K562 (cell line): ENCODE measurements around the gene SETDB1. TPM values are rescaled to one million over a fixed set of nuclear protein-coding genes. Genes with fewer than 3 reads are reported as not detected.

Experiments used
- ATAC-seq: fragments of 200-7000 bp; cut with Tn5 transposase; 3 replicates; pipeline ENCODE4 v1.9.1; 2020; ENCODE audit warnings: moderate library complexity
- BruUV-seq: library from RNA; stranded (reverse); fragments of 400-500 nt; replicated peaks from 2 replicates; lab custom pipeline; 2021; lab: Mats Ljungman, UMichigan
- CTCF ChIA-PET: fragments of 300-600 bp; formaldehyde crosslinking; extraction: SDS; loops from one replicate; lab custom pipeline; 2021; ENCODE audit warnings: low intra/inter-chr PET ratio; lab: Yijun Ruan, JAX
- POLR2A ChIA-PET: fragments of 300-600, 350-650 bp; sonication (Branson Sonifier 250); formaldehyde crosslinking; extraction: SDS; loops from one replicate; lab custom pipeline; 2021; ENCODE audit warnings: antibody characterized with exemption, inconsistent platforms; lab: Yijun Ruan, JAX
- DNase-seq, 4 experiments: peaks; one replicate each; pipeline versions ENCODE4 v3.0.0 to v3.0.0-alpha.2; 2011 to 2018; ENCODE audit warnings: low spot score in 3 of 4, mixed read lengths in 3 of 4; ENCODE audit errors: extremely low read depth in 1 of 4
- FAIRE-seq: peaks from 2 replicates; lab custom pipeline; 2011; peaks lifted over from hg19 to GRCh38; lab: Jason Lieb, UNC
- H2AFZ ChIP-seq: 2 replicates; pipeline ENCODE4 v1.6.0; 2011; ENCODE audit warnings: low read depth, low read length, control low read depth, inconsistent platforms
- H3K27ac ChIP-seq: fragments of 200-600 bp; 3 replicates; pipeline ENCODE4 v1.8.0; 2011; ENCODE audit warnings: low read depth, mild to moderate bottlenecking, control low read depth, inconsistent platforms, low read length, moderate library complexity, mixed read lengths; ENCODE audit errors: extremely low read depth
- H3K27me3 ChIP-seq, 2 experiments: fragments of 300-600 bp in 1 of 2; 2 replicates in 1 of 2; 3 replicates in 1 of 2; pipeline versions ENCODE4 v1.6.0 to v1.8.0; 2011; ENCODE audit warnings: inconsistent platforms in 2 of 2, low read length in 2 of 2, mild to moderate bottlenecking in 1 of 2, mixed read lengths in 1 of 2, moderate library complexity in 1 of 2; ENCODE audit not compliant: control insufficient read depth in 2 of 2, insufficient read depth in 2 of 2
- H3K36me3 ChIP-seq: fragments of 300-600 bp; 3 replicates; pipeline ENCODE4 v1.8.0; 2011; ENCODE audit warnings: mild to moderate bottlenecking, low read length, inconsistent platforms; ENCODE audit not compliant: control insufficient read depth, insufficient read depth
- H3K4me1 ChIP-seq, 2 experiments: fragments of 200-600 bp in 1 of 2; replicated peaks in 1 of 2; 2 replicates in 1 of 2; 3 replicates in 1 of 2; pipeline versions ENCODE4 v1.5.1 to v1.8.0; 2011; ENCODE audit warnings: inconsistent platforms in 2 of 2, low read length in 2 of 2, mild to moderate bottlenecking in 1 of 2, mixed read lengths in 1 of 2, moderate library complexity in 1 of 2; ENCODE audit not compliant: control insufficient read depth in 2 of 2, insufficient read depth in 2 of 2
- H3K4me2 ChIP-seq: 2 replicates; pipeline ENCODE4 v1.6.1; 2011; ENCODE audit warnings: low read length, control low read depth, inconsistent platforms, mixed read lengths; ENCODE audit not compliant: insufficient read depth
- H3K4me3 ChIP-seq: fragments of 200-600 bp; sonication (generic), shearing (Covaris generic); 2 replicates; pipeline ENCODE4 v1.5.1; 2016; ENCODE audit warnings: control low read depth, inconsistent platforms
- H3K79me2 ChIP-seq: fragments of 200-600 bp; 3 replicates; pipeline ENCODE4 v1.8.0; 2011; ENCODE audit warnings: low read length, inconsistent platforms; ENCODE audit not compliant: control insufficient read depth, insufficient read depth
- H3K9ac ChIP-seq, 2 experiments: 2 replicates each; pipeline versions ENCODE4 v1.6.0 to v1.6.1; 2011; ENCODE audit warnings: low read depth in 2 of 2, low read length in 2 of 2, control low read depth in 1 of 2, inconsistent platforms in 1 of 2, mild to moderate bottlenecking in 1 of 2, mixed read lengths in 1 of 2; ENCODE audit not compliant: insufficient read depth in 1 of 2
- H3K9me1 ChIP-seq: one replicate; pipeline ENCODE4 v1.6.0; 2011; ENCODE audit warnings: inconsistent platforms, mild to moderate bottlenecking, low read length, moderate library complexity; ENCODE audit not compliant: control insufficient read depth, insufficient read depth
- H3K9me3 ChIP-seq: replicated peaks from 2 replicates; pipeline ENCODE4 v1.5.1; 2011; ENCODE audit warnings: low read depth, low read length, inconsistent platforms; ENCODE audit not compliant: control insufficient read depth, insufficient read depth
- H4K20me1 ChIP-seq: replicated peaks from 2 replicates; pipeline ENCODE4 v1.6.1; 2011; ENCODE audit warnings: low read length, inconsistent platforms, mixed read lengths; ENCODE audit not compliant: control insufficient read depth, insufficient read depth
- POLR2A ChIP-seq: fragments of 450-650 bp; conservative IDR thresholded peaks from 2 replicates; pipeline ENCODE4 v1.6.1; 2016
- POLR2AphosphoS5 ChIP-seq: IDR thresholded peaks from 2 replicates; pipeline ENCODE4 v1.6.1; 2011; ENCODE audit warnings: mild to moderate bottlenecking, low read depth, low read length, moderate library complexity; ENCODE audit not compliant: control insufficient read depth, insufficient read depth
- POLR2B ChIP-seq: fragments of 450-650 bp; IDR thresholded peaks from 2 replicates; pipeline ENCODE4 v1.6.1; 2018; ENCODE audit warnings: low read depth; ENCODE audit not compliant: partially characterized antibody
- WGBS: fragments of 100-300 bp; shearing (Covaris generic); methylation state at CpG from one replicate; pipeline ENCODE4 v1.1.6; 2016; ENCODE audit warnings: low coverage, mixed read lengths; ENCODE audit not compliant: insufficient coverage; ENCODE audit errors: missing lambda C conversion rate; 5-methylcytosine and 5-hydroxymethylcytosine counted together
- in situ Hi-C: fragments of 300-500 bp; cut with MboI; formaldehyde crosslinking; loops from 4 replicates; pipeline ENCODE4 v1.15.0; 2018; ENCODE audit warnings: inconsistent platforms, mixed read lengths
- intact Hi-C: fragments of 100-400 bp; cut with micrococcal nuclease; formaldehyde crosslinking; loops from 2 replicates; pipeline ENCODE4 v1.14.2; 2022
- polyA plus RNA-seq, 8 experiments: library from polyadenylated mRNA; depleted of rRNA in 4 of 8; stranded (reverse) in 5 of 8; unstranded in 3 of 8; fragments of >200 nt; fragmentation: Nextera tagmentation in 2 of 8; fragmentation: Illumina TruSeq in 1 of 8; extraction: Ambion mirVana in 2 of 8; extraction: Trizol in 1 of 8; gene quantifications; 2 replicates each; pipeline versions ENCODE4 v1.2.1 to v1.2.3, GENCODE V29; 2011 to 2014; ENCODE audit warnings: inconsistent platforms in 1 of 8, missing spikeins in 1 of 8
- total RNA-seq, 7 experiments: library from RNA; depleted of rRNA in 6 of 7; stranded (reverse); fragments of >200 nt in 6 of 7; fragmentation: Illumina TruSeq in 2 of 7; extraction: Trizol in 2 of 7; gene quantifications; 2 replicates each; pipeline versions ENCODE4 v1.2.1 to v1.2.3, GENCODE V29; 2011 to 2021; ENCODE audit warnings: low replicate concordance in 1 of 7
- TF ChIP-seq, protein P1 (sequence below), 2 experiments: fragments of 450-650 bp in 1 of 2; sonication (generic) in 1 of 2; formaldehyde crosslinking; conservative IDR thresholded peaks; 2 replicates each; pipeline versions ENCODE4 v1.4.0 to v1.8.1; 2020 to 2022; ENCODE audit warnings: mild to moderate bottlenecking in 1 of 2, missing genetic modification reagents in 1 of 2

Gene SETDB1
- total and polyA plus RNA-seq, 9 of the 15 experiments (the other 6 are each of a cell fraction or from before 2014, with no cell fraction given): 21.5 to 64.4 (median 42.0) TPM

DNA sequence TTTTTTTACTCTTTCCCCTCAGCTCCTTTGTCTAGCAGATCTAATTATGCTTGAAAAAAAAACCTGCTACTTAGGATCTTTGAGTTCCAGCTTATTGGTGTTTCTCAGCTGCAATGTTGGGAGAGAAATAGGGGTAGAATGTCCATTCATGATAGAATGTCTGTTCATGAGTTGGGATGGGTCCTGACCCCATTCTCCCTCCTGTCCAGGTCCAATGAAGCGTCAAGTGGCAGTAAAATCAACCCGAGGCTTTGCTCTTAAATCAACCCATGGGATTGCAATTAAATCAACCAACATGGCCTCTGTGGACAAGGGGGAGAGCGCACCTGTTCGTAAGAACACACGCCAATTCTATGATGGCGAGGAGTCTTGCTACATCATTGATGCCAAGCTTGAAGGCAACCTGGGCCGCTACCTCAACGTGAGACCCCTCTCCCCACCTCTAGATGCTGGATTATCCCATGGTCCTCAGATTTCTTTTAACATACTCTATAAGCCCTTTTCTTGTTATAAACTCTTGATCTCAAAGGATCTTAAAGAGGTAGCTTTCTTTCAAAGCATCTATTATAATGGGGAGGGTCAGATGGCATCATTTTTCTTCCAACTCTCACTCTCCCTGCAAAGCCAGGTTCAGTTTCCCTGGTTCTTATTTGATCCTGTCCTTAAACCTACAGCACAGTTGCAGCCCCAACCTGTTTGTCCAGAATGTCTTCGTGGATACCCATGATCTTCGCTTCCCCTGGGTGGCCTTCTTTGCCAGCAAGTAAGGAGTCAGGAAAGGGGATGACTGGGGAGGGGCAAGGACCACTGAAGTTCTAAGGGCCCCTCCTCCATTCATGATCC, 37.4 kb downstream of the SETDB1 start:
- H3K27me3 ChIP-seq: no peaks in the 10 kb centered on the region
- no peak overlapping the region for H3K27ac ChIP-seq
- TF ChIP-seq POLR2B: peak; percentile 45
- TF ChIP-seq, protein P1, sequence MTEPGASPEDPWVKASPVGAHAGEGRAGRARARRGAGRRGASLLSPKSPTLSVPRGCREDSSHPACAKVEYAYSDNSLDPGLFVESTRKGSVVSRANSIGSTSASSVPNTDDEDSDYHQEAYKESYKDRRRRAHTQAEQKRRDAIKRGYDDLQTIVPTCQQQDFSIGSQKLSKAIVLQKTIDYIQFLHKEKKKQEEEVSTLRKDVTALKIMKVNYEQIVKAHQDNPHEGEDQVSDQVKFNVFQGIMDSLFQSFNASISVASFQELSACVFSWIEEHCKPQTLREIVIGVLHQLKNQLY (CRISPR knock-in tag; conservative IDR thresholded peaks at IDR 0.05): no peak
- peak; percentile 23; the same call in 1 of the 2 replicates for TF ChIP-seq POLR2AphosphoS5
- TF ChIP-seq POLR2A: peak; percentile 20
- FAIRE-seq (no peak), ATAC-seq (no peak; the same call in 2 of the 3 replicates), DNase-seq (no peak)
- in situ Hi-C loops (no loop called here), intact Hi-C loops (no loop called here)
- H3K4me3 ChIP-seq: no peak overlapping the region
- H3K36me3 ChIP-seq: peaks cover 95% of the 10 kb centered on the region
- BruUV-seq: no TSS peak
- no peak overlapping the region for H2AFZ ChIP-seq
- H3K9me1 ChIP-seq: no peaks in the 10 kb centered on the region
- no peak overlapping the region for H3K4me2 ChIP-seq
- CTCF ChIA-PET: no interaction called here
- POLR2A ChIA-PET: interaction anchor here (0.6 to 5.6 kb wide), 7 partner anchors 8 to 237 kb away, joined by 3 to 58 read pairs (median 3); partner anchors contain the start of gene CERS2
- peaks cover 5% of the 10 kb centered on the region for H3K79me2 ChIP-seq
- H3K9me3 ChIP-seq: no peaks in the 10 kb centered on the region
- WGBS: 85% methylated on average over 10 of the region's 10 CpGs
- H4K20me1 ChIP-seq: peaks cover 7% of the 10 kb centered on the region; the same call in 1 of the 2 replicates
- H3K4me1 ChIP-seq: peaks cover 0 to 4% of the 10 kb centered on the region in 2 experiments; a peak in 2 of 5 replicates
- no peak overlapping the region for H3K9ac ChIP-seq
